Vagina (tissue), 2 donors: ENCODE measurements around the gene STK39.

Source experiments
- POLR2AphosphoS5 ChIP-seq, 2 donors: sonication (generic); formaldehyde crosslinking; IDR thresholded peaks; one replicate each; pipeline ENCODE4 v1.9.0; 2017; ENCODE audit warnings: antibody characterized with exemption in 2 of 2, mild to moderate bottlenecking in 2 of 2, low read depth in 1 of 2; ENCODE audit not compliant: insufficient read depth in 1 of 2
- TF ChIP-seq, protein P1 (sequence below), 3 experiments: fragments of 450-650 bp in 2 of 3; fragments of 200-600 bp in 1 of 3; sonication (generic) in 1 of 3; IDR thresholded peaks; one replicate each; pipeline ENCODE4 v1.5.1; 2017 to 2019; ENCODE audit warnings: antibody characterized with exemption in 3 of 3, mild to moderate bottlenecking in 2 of 3, moderate library complexity in 2 of 3

- TF ChIP-seq POLR2AphosphoS5 (IDR thresholded peaks at IDR 0.05; ENCODE audit: insufficient read depth in 1 of 2, low read depth in 1 of 2): no peak
- TF ChIP-seq, protein P1, sequence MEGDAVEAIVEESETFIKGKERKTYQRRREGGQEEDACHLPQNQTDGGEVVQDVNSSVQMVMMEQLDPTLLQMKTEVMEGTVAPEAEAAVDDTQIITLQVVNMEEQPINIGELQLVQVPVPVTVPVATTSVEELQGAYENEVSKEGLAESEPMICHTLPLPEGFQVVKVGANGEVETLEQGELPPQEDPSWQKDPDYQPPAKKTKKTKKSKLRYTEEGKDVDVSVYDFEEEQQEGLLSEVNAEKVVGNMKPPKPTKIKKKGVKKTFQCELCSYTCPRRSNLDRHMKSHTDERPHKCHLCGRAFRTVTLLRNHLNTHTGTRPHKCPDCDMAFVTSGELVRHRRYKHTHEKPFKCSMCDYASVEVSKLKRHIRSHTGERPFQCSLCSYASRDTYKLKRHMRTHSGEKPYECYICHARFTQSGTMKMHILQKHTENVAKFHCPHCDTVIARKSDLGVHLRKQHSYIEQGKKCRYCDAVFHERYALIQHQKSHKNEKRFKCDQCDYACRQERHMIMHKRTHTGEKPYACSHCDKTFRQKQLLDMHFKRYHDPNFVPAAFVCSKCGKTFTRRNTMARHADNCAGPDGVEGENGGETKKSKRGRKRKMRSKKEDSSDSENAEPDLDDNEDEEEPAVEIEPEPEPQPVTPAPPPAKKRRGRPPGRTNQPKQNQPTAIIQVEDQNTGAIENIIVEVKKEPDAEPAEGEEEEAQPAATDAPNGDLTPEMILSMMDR (IDR thresholded peaks at IDR 0.05): no peak
Observed at GRCh38 chr2:168006498-168006897, 240.9 kb downstream of the STK39 start.
